ENCODE measurements around the gene ZNF766. TPM values are rescaled to one million over a fixed set of nuclear protein-coding genes. Genes with fewer than 3 reads are reported as not detected.

Gene ZNF766
- 19.6 and 22.0 TPM in 2 replicates for total RNA-seq (2021)
- Bru-seq, nascent RNA, result percentile 81 among the genes with signal in this experiment
- BruChase-seq, experiment 1, labeled RNA remaining after a 2-hour chase, result percentile 81 among the genes with signal in this experiment
- BruChase-seq, experiment 2, labeled RNA remaining after a 6-hour chase, result percentile 74 among the genes with signal in this experiment
- long read RNA-seq, full-length matches to known transcripts, result 48 of 51 reads
- long read RNA-seq, partial matches to known transcripts, result 0 of 51 reads
- long read RNA-seq, other reads (novel, unspliced or antisense), result 3 of 51 reads

DNA sequence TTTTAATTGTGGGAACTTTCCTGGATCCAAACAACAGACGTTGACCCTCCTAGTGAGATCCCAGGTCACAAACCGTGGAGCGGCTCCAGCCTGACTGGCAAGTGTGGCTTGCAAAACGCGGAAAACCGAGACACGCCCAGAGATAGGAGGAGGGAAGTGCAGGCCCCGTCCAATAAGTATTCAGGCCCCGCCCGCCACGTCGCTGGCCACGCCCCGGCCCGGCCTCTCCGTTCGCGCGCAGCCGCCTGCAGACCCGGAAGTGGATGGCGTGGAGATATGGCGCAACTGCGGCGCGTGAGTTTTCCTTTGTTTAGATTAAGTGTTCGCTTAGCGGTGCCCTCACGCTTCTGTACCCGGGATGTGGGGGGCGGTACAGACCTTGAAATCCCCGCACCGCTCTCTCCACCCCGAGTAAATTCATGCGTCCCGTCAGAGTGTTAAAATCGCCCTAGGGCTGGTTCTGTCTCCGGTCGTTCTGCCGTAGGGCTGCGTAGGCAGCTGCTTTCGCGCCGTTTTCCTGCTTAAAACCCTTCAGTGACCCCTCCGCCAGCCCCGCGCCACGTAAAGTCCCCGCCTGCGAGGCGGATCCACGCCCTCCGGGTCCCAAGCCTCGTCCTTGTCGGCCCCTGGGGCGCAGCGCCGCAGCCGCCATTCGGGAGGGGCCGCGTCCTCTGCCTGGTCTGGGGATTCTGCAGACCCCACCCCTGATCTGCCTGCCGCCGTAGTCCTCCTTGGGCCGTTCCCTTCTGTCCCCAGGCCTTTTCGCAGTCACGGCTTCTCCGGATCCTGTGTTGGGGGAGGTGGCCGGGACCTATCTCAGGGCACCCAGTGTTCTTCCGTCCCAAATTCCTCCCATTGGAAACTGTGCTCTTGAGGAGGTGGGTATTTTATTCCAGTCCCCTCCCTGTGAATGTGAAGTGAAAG is at the start of gene ZNF766:
TSS of gene ZNF766 (plus strand) at position 250 of the 924 bp plus-strand sequence. CDS start at position 277, 27 bp downstream.
- POLR2A ChIA-PET (ENCODE audit: low non-redundant PET), result interaction anchor here (0.6 kb wide), 1 partner anchor 67 kb away, joined by 3 read pairs; the partner anchor contains the start of gene ZNF610
- CTCF ChIA-PET, result no interaction called here
- intact Hi-C loops (cut with micrococcal nuclease; ENCODE audit: unreplicated experiment), result no loop called here

DNA sequence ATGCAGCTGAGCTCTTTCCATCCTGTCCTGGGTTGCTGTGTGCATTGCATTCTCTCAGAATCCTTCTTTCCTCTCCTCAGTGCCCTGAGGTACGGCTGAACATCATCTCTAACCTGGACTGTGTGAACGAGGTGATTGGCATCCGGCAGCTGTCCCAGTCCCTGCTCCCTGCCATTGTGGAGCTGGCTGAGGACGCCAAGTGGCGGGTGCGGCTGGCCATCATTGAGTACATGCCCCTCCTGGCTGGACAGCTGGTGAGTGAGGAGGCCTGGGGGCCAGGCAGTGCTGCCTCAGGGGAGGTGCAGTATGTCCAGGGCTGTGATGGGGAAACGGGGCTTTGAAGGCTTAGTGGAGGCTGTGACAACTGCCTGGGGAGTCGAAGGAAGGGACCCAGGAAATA is 49.8 kb upstream of the ZNF766 start:
- no peak for TF ChIP-seq EZH2 (IDR thresholded peaks at IDR 0.05; ENCODE audit: borderline replicate concordance, low read depth, low read length, poor library complexity, severe bottlenecking)
- TF ChIP-seq, protein P1, sequence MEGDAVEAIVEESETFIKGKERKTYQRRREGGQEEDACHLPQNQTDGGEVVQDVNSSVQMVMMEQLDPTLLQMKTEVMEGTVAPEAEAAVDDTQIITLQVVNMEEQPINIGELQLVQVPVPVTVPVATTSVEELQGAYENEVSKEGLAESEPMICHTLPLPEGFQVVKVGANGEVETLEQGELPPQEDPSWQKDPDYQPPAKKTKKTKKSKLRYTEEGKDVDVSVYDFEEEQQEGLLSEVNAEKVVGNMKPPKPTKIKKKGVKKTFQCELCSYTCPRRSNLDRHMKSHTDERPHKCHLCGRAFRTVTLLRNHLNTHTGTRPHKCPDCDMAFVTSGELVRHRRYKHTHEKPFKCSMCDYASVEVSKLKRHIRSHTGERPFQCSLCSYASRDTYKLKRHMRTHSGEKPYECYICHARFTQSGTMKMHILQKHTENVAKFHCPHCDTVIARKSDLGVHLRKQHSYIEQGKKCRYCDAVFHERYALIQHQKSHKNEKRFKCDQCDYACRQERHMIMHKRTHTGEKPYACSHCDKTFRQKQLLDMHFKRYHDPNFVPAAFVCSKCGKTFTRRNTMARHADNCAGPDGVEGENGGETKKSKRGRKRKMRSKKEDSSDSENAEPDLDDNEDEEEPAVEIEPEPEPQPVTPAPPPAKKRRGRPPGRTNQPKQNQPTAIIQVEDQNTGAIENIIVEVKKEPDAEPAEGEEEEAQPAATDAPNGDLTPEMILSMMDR (conservative IDR thresholded peaks at IDR 0.05; ENCODE audit: low read depth, low read length), result no peak
- no peaks in the 10 kb centered on the region for H3K9me3 ChIP-seq (ENCODE audit: low read depth, low read length, poor library complexity, severe bottlenecking)
- no peak overlapping the region for H3K4me3 ChIP-seq (ENCODE audit: low read depth, low read length, poor library complexity, severe bottlenecking)
- DNase-seq (ENCODE audit: low spot score), result no peak
- no peaks in the 10 kb centered on the region for H3K4me1 ChIP-seq (ENCODE audit: insufficient read depth, low read length, poor library complexity, severe bottlenecking)
- CTCF ChIA-PET, result no interaction called here
- H3K27me3 ChIP-seq (replicated peaks; ENCODE audit: insufficient read depth, low read depth, low read length, poor library complexity), result no peaks in the 10 kb centered on the region
- intact Hi-C loops (cut with micrococcal nuclease; ENCODE audit: unreplicated experiment), result no loop called here
- POLR2A ChIA-PET (ENCODE audit: low non-redundant PET), result no interaction called here
- peaks cover 97% of the 10 kb centered on the region for H3K36me3 ChIP-seq (ENCODE audit: insufficient read depth, low read length, poor library complexity, severe bottlenecking)
- no peak overlapping the region for H3K27ac ChIP-seq (ENCODE audit: low read depth, low read length, poor library complexity, severe bottlenecking)
- no TSS peak for BruUV-seq (replicated peaks)

More for the DNA sequence above, at the start of gene ZNF766:
- Histone ChIP-seq H3K9me3 (ENCODE audit: low read depth, low read length, poor library complexity, severe bottlenecking) (peaks cover 20% of the 10 kb centered on the region), H3K27me3 (replicated peaks; ENCODE audit: insufficient read depth, low read depth, low read length, poor library complexity) (no peaks in the 10 kb centered on the region), H3K27ac (ENCODE audit: low read depth, low read length, poor library complexity, severe bottlenecking) (peak within 1 kb of the TSS; percentile 98), H3K4me3 (ENCODE audit: low read depth, low read length, poor library complexity, severe bottlenecking) (peak within 1 kb of the TSS; percentile 95), H3K4me1 (ENCODE audit: insufficient read depth, low read length, poor library complexity, severe bottlenecking) (peaks cover 3% of the 10 kb centered on the region), H3K36me3 (ENCODE audit: insufficient read depth, low read length, poor library complexity, severe bottlenecking) (peaks cover 31% of the 10 kb centered on the region)
- DNase-seq (ENCODE audit: low spot score), result peak; percentile 96
- TF ChIP-seq, protein P1 (conservative IDR thresholded peaks at IDR 0.05; ENCODE audit: low read depth, low read length), result no peak
- TF ChIP-seq EZH2 (IDR thresholded peaks at IDR 0.05; ENCODE audit: borderline replicate concordance, low read depth, low read length, poor library complexity, severe bottlenecking), result no peak
- TSS peak; percentile 84 for BruUV-seq (replicated peaks)

DNA sequence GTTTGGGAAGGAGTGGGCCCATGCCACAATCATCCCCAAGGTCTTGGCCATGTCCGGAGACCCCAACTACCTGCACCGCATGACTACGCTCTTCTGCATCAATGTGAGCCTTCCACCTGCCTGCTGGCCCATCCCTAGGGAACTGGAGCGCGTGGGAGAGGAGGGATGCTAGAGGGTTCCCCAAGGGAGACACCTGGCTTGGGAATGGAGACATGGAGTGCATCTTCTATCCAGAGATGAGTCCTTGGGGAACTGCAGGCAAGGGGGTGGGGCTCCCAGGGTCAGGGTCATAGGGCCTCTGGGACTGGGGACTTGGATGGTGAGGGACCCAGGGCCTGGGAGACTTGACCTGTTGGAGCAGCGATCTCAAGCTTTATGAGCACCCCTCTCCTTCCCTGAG is 48.4 kb upstream of the ZNF766 start:
- ChIA-PET CTCF (no interaction called here), POLR2A (ENCODE audit: low non-redundant PET) (no interaction called here)
- Histone ChIP-seq H3K4me3 (ENCODE audit: low read depth, low read length, poor library complexity, severe bottlenecking) (no peak overlapping the region), H3K36me3 (ENCODE audit: insufficient read depth, low read length, poor library complexity, severe bottlenecking) (peaks cover 95% of the 10 kb centered on the region), H3K4me1 (ENCODE audit: insufficient read depth, low read length, poor library complexity, severe bottlenecking) (no peaks in the 10 kb centered on the region), H3K27ac (ENCODE audit: low read depth, low read length, poor library complexity, severe bottlenecking) (no peak overlapping the region), H3K27me3 (replicated peaks; ENCODE audit: insufficient read depth, low read depth, low read length, poor library complexity) (no peaks in the 10 kb centered on the region), H3K9me3 (ENCODE audit: low read depth, low read length, poor library complexity, severe bottlenecking) (no peaks in the 10 kb centered on the region)
- TF ChIP-seq, protein P1 (conservative IDR thresholded peaks at IDR 0.05; ENCODE audit: low read depth, low read length), result no peak
- no peak for TF ChIP-seq EZH2 (IDR thresholded peaks at IDR 0.05; ENCODE audit: borderline replicate concordance, low read depth, low read length, poor library complexity, severe bottlenecking)
- intact Hi-C loops (cut with micrococcal nuclease; ENCODE audit: unreplicated experiment), result no loop called here
- BruUV-seq (replicated peaks), result no TSS peak
- DNase-seq (ENCODE audit: low spot score), result no peak
